ENCODE data around the gene FBN1.

Gene FBN1

DNA sequence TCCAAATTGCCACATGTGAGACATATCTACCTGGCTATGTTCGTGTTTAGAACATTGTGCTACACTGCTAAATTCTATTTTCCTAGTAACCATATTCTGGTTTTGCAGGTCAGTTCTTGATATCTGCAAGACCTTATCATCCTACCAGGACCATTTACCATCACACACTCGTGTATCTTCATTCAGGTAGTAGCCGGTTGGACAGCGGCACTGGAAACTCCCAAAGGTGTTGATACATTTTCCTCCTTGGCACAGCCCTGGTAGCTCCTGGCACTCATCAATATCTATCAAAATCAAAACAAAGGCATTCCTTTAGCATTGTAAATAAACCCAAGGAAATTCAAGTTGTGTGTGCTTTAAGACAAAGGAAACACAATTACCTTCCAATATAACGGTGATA is 180.1 kb downstream of the FBN1 start:
- H3K4me1 ChIP-seq (ENCODE audit: low read length): no peaks in the 10 kb centered on the region
- H3K79me2 ChIP-seq (ENCODE audit: low read length): no peaks in the 10 kb centered on the region
- H2AFZ ChIP-seq (ENCODE audit: low read depth, low read length): no peak overlapping the region
- no peaks in the 10 kb centered on the region for H3K36me3 ChIP-seq (replicated peaks; ENCODE audit: low read depth, low read length)
- no peak overlapping the region for H3K27ac ChIP-seq (ENCODE audit: low read length)
- H3K27me3 ChIP-seq (ENCODE audit: low read depth, low read length): no peaks in the 10 kb centered on the region
- no peaks in the 10 kb centered on the region for H4K20me1 ChIP-seq (ENCODE audit: insufficient read depth, low read length)
- H3K4me3 ChIP-seq (ENCODE audit: low read length): no peak overlapping the region
- no peaks in the 10 kb centered on the region for H3K9me3 ChIP-seq (ENCODE audit: insufficient read depth, low read length)
- H3K9ac ChIP-seq (ENCODE audit: low read length): no peak overlapping the region
- H3K4me2 ChIP-seq (ENCODE audit: low read length): no peak overlapping the region
- TF ChIP-seq EZH2phosphoT487 (IDR thresholded peaks at IDR 0.05; ENCODE audit: low read depth): no peak
- TF ChIP-seq, protein P1, sequence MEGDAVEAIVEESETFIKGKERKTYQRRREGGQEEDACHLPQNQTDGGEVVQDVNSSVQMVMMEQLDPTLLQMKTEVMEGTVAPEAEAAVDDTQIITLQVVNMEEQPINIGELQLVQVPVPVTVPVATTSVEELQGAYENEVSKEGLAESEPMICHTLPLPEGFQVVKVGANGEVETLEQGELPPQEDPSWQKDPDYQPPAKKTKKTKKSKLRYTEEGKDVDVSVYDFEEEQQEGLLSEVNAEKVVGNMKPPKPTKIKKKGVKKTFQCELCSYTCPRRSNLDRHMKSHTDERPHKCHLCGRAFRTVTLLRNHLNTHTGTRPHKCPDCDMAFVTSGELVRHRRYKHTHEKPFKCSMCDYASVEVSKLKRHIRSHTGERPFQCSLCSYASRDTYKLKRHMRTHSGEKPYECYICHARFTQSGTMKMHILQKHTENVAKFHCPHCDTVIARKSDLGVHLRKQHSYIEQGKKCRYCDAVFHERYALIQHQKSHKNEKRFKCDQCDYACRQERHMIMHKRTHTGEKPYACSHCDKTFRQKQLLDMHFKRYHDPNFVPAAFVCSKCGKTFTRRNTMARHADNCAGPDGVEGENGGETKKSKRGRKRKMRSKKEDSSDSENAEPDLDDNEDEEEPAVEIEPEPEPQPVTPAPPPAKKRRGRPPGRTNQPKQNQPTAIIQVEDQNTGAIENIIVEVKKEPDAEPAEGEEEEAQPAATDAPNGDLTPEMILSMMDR (IDR thresholded peaks at IDR 0.05; ENCODE audit: low read depth, low read length): no peak

DNA sequence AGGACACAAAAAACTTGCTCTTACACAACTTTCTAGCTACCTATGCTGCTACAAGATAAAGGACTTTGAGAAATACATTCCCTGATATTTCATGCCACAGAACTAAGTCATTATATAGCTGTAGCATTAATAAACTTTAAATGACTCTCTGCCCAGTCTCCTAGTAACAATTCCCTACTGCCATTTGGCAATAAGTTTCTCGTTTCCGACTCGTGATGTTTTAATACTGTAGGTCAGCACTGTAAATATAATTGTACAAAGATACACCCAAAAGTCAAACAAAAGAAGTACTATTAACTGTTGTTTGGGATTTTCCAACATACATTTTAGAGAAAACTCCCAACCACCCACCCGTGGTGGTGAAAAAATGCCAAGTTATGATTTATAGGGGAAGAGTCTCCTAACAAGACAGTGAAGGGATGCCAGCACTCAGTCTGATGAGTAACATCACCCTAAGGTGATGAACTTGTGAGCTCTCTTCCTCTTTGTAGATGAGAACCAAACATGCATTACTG is 182.1 kb downstream of the FBN1 start:
- H3K4me3 ChIP-seq (ENCODE audit: low read length): no peak overlapping the region
- no peaks in the 10 kb centered on the region for H4K20me1 ChIP-seq (ENCODE audit: insufficient read depth, low read length)
- no peak overlapping the region for H3K9ac ChIP-seq (ENCODE audit: low read length)
- no peak overlapping the region for H2AFZ ChIP-seq (ENCODE audit: low read depth, low read length)
- H3K79me2 ChIP-seq (ENCODE audit: low read length): no peaks in the 10 kb centered on the region
- no peaks in the 10 kb centered on the region for H3K4me1 ChIP-seq (ENCODE audit: low read length)
- no peak overlapping the region for H3K4me2 ChIP-seq (ENCODE audit: low read length)
- TF ChIP-seq, protein P1 (IDR thresholded peaks at IDR 0.05; ENCODE audit: low read depth, low read length): no peak
- no peak for TF ChIP-seq EZH2phosphoT487 (IDR thresholded peaks at IDR 0.05; ENCODE audit: low read depth)
- no peaks in the 10 kb centered on the region for H3K9me3 ChIP-seq (ENCODE audit: insufficient read depth, low read length)
- H3K27ac ChIP-seq (ENCODE audit: low read length): no peak overlapping the region
- H3K27me3 ChIP-seq (ENCODE audit: low read depth, low read length): no peaks in the 10 kb centered on the region
- H3K36me3 ChIP-seq (replicated peaks; ENCODE audit: low read depth, low read length): no peaks in the 10 kb centered on the region

DNA sequence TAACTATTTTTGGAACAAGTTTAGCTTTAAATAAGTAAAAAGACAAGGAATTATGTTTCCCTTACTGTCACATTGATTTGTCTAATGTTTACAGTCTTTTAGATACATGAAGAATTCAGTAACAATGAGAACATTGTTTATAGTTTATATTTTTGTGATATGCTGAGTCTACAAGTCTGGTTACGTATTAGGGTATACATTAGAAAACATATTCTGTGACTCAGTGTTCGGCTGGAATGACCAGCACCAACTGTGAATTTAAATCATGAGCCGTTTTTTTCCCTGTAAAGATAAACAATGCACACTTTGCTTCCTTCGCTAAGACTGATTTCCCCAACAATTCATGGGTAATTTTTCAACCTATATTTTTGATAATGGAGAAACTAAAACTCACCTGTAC is 182.8 kb downstream of the FBN1 start:
- Histone ChIP-seq H3K27ac (ENCODE audit: low read length) (no peak overlapping the region), H3K36me3 (replicated peaks; ENCODE audit: low read depth, low read length) (no peaks in the 10 kb centered on the region)

DNA sequence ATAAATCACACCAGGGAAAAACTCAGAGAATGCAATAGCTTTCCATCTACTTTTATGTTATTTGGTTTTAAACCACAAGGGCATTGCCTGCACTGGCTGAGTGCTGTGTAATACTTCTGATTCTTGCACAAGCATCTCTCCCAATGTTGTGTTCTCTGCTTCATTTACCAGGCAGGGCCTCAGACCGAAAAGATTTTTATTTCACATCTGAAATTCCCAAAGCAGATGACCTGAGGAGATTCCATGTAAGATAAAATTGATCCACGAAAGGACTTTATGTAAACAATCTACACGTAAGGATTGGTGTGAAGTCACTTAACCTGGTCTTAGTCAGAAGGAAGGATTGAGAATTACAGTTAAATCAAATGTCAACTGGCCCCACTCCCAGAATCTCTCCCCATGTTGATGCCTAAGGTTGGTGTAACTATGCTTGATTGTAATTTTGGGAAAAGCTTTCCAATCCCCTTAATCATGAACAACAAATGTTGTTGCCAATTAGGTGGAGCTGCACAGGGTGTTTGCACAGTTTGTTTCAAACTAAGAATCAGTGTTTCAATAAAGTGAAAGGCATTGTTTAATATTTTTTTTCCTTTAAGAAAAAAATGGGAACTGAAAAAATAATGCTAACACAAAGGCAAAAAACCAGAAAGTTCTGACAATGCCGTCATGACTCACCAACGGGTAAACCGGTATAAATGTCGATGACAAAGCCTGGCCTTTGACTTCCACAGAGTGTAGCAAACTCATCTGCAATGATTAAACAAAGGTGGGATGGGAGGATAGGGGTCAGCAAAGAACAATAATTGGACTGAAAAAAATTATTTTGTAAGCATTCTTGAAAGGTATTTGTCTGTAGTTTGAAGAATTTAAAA is 185.7 kb downstream of the FBN1 start:
- no peaks in the 10 kb centered on the region for H3K4me1 ChIP-seq (ENCODE audit: low read length)
- H3K36me3 ChIP-seq (replicated peaks; ENCODE audit: low read depth, low read length): no peaks in the 10 kb centered on the region
- H3K9me3 ChIP-seq (ENCODE audit: insufficient read depth, low read length): no peaks in the 10 kb centered on the region
- H3K9ac ChIP-seq (ENCODE audit: low read length): no peak overlapping the region
- H2AFZ ChIP-seq (ENCODE audit: low read depth, low read length): no peak overlapping the region
- no peaks in the 10 kb centered on the region for H3K79me2 ChIP-seq (ENCODE audit: low read length)
- no peaks in the 10 kb centered on the region for H3K27me3 ChIP-seq (ENCODE audit: low read depth, low read length)
- no peak overlapping the region for H3K4me2 ChIP-seq (ENCODE audit: low read length)
- no peaks in the 10 kb centered on the region for H4K20me1 ChIP-seq (ENCODE audit: insufficient read depth, low read length)
- TF ChIP-seq, protein P1 (IDR thresholded peaks at IDR 0.05; ENCODE audit: low read depth, low read length): no peak
- no peak overlapping the region for H3K4me3 ChIP-seq (ENCODE audit: low read length)
- no peak overlapping the region for H3K27ac ChIP-seq (ENCODE audit: low read length)

More for the DNA sequence above, 182.8 kb downstream of the FBN1 start:
- H2AFZ ChIP-seq (ENCODE audit: low read depth, low read length): no peak overlapping the region
- H3K79me2 ChIP-seq (ENCODE audit: low read length): no peaks in the 10 kb centered on the region
- no peaks in the 10 kb centered on the region for H3K9me3 ChIP-seq (ENCODE audit: insufficient read depth, low read length)
- no peak overlapping the region for H3K4me3 ChIP-seq (ENCODE audit: low read length)
- TF ChIP-seq EZH2phosphoT487 (IDR thresholded peaks at IDR 0.05; ENCODE audit: low read depth): no peak
- TF ChIP-seq, protein P1 (IDR thresholded peaks at IDR 0.05; ENCODE audit: low read depth, low read length): no peak
- no peaks in the 10 kb centered on the region for H3K4me1 ChIP-seq (ENCODE audit: low read length)
- H3K27me3 ChIP-seq (ENCODE audit: low read depth, low read length): no peaks in the 10 kb centered on the region
- no peaks in the 10 kb centered on the region for H4K20me1 ChIP-seq (ENCODE audit: insufficient read depth, low read length)
- no peak overlapping the region for H3K9ac ChIP-seq (ENCODE audit: low read length)
- H3K4me2 ChIP-seq (ENCODE audit: low read length): no peak overlapping the region
